Measurements from ENCODE around the gene PUDP.
A peak's percentile ranks its signal among the peaks of the same experiment; 100 is the strongest.

Gene PUDP

GRCh38 chrX:7083021-7083420 lies 64.9 kb downstream of the PUDP start:
- DNase-seq = no peak
- in situ Hi-C loops (cut with MboI; ENCODE audit: low pct_unique_long_range_greater_than_20kb, low sequenced_read_pairs) = no loop called here

GRCh38 chrX:7082556-7082955 lies 65.4 kb downstream of the PUDP start:
- in situ Hi-C loops (cut with MboI; ENCODE audit: low pct_unique_long_range_greater_than_20kb, low sequenced_read_pairs) = no loop called here
- no peak for DNase-seq

- DNase-seq = no peak
- in situ Hi-C loops (cut with MboI; ENCODE audit: low pct_unique_long_range_greater_than_20kb, low sequenced_read_pairs) = no loop called here
These were observed 70.4 kb downstream of the PUDP start for GRCh38 chrX:7077241-7078230.

GRCh38 chrX:7076245-7076661 lies 71.7 kb downstream of the PUDP start:
- peak; percentile 11 for DNase-seq
- in situ Hi-C loops (cut with MboI; ENCODE audit: low pct_unique_long_range_greater_than_20kb, low sequenced_read_pairs) = no loop called here

GRCh38 chrX:7074908-7075204 lies 73.1 kb downstream of the PUDP start:
- no peak for DNase-seq
- in situ Hi-C loops (cut with MboI; ENCODE audit: low pct_unique_long_range_greater_than_20kb, low sequenced_read_pairs) = no loop called here

GRCh38 chrX:7074148-7074907 lies 73.6 kb downstream of the PUDP start:
- DNase-seq = no peak
- in situ Hi-C loops (cut with MboI; ENCODE audit: low pct_unique_long_range_greater_than_20kb, low sequenced_read_pairs) = no loop called here

GRCh38 chrX:7073336-7073735 lies 74.6 kb downstream of the PUDP start:
- DNase-seq = no peak
- in situ Hi-C loops (cut with MboI; ENCODE audit: low pct_unique_long_range_greater_than_20kb, low sequenced_read_pairs) = no loop called here

GRCh38 chrX:7072856-7073255 lies 75.1 kb downstream of the PUDP start:
- in situ Hi-C loops (cut with MboI; ENCODE audit: low pct_unique_long_range_greater_than_20kb, low sequenced_read_pairs) = no loop called here
- no peak for DNase-seq

- DNase-seq = no peak
- in situ Hi-C loops (cut with MboI; ENCODE audit: low pct_unique_long_range_greater_than_20kb, low sequenced_read_pairs) = no loop called here
These were observed 76.6 kb downstream of the PUDP start for GRCh38 chrX:7071390-7071789.

- in situ Hi-C loops (cut with MboI; ENCODE audit: low pct_unique_long_range_greater_than_20kb, low sequenced_read_pairs) = no loop called here
- no peak for DNase-seq
These were observed 78.4 kb downstream of the PUDP start for GRCh38 chrX:7069556-7069955.

GRCh38 chrX:7068939-7069367 lies 79.0 kb downstream of the PUDP start:
- DNase-seq = peak; percentile 35
- in situ Hi-C loops (cut with MboI; ENCODE audit: low pct_unique_long_range_greater_than_20kb, low sequenced_read_pairs) = no loop called here

GRCh38 chrX:7067256-7067655 lies 80.7 kb downstream of the PUDP start:
- in situ Hi-C loops (cut with MboI; ENCODE audit: low pct_unique_long_range_greater_than_20kb, low sequenced_read_pairs) = no loop called here

GRCh38 chrX:7065473-7065872 lies 82.5 kb downstream of the PUDP start:
- no peak for DNase-seq
- in situ Hi-C loops (cut with MboI; ENCODE audit: low pct_unique_long_range_greater_than_20kb, low sequenced_read_pairs) = no loop called here

More at GRCh38 chrX:7067256-7067655, 80.7 kb downstream of the PUDP start:
- no peak for DNase-seq

- DNase-seq = no peak
- in situ Hi-C loops (cut with MboI; ENCODE audit: low pct_unique_long_range_greater_than_20kb, low sequenced_read_pairs) = no loop called here
These were observed 85.0 kb downstream of the PUDP start for GRCh38 chrX:7062903-7063302.

- no peak for DNase-seq
- in situ Hi-C loops (cut with MboI; ENCODE audit: low pct_unique_long_range_greater_than_20kb, low sequenced_read_pairs) = no loop called here
These were observed 85.7 kb downstream of the PUDP start for GRCh38 chrX:7062276-7062675.

GRCh38 chrX:7061429-7061828 lies 86.5 kb downstream of the PUDP start:
- no peak for DNase-seq
- in situ Hi-C loops (cut with MboI; ENCODE audit: low pct_unique_long_range_greater_than_20kb, low sequenced_read_pairs) = no loop called here

- no peak for DNase-seq
- in situ Hi-C loops (cut with MboI; ENCODE audit: low pct_unique_long_range_greater_than_20kb, low sequenced_read_pairs) = no loop called here
These were observed 87.5 kb downstream of the PUDP start for GRCh38 chrX:7060444-7060843.

GRCh38 chrX:7059859-7060258 lies 88.1 kb downstream of the PUDP start:
- in situ Hi-C loops (cut with MboI; ENCODE audit: low pct_unique_long_range_greater_than_20kb, low sequenced_read_pairs) = no loop called here
- DNase-seq = no peak

GRCh38 chrX:7059214-7059838 lies 88.6 kb downstream of the PUDP start:
- in situ Hi-C loops (cut with MboI; ENCODE audit: low pct_unique_long_range_greater_than_20kb, low sequenced_read_pairs) = no loop called here
- no peak for DNase-seq
